ENCODE results near the gene ZSWIM3.

GRCh38 chr20:45918182-45918737 lies 60.8 kb downstream of the ZSWIM3 start:
- TF ChIP-seq CTCF (IDR thresholded peaks at IDR 0.05) (no peak), POLR2A (IDR thresholded peaks at IDR 0.05) (no peak)
